AG08395 (cell line): Measurements from ENCODE around the gene CCDC182.

ENCODE experiments used
- DNase-seq: peaks from one replicate; pipeline ENCODE4 v3.0.0; 2012; ENCODE audit warnings: mixed read lengths, low spot score

The CCDC182 gene

GRCh38 chr17:57757735-57758134, 12.6 kb upstream of the CCDC182 start:
- no peak for DNase-seq

DNA sequence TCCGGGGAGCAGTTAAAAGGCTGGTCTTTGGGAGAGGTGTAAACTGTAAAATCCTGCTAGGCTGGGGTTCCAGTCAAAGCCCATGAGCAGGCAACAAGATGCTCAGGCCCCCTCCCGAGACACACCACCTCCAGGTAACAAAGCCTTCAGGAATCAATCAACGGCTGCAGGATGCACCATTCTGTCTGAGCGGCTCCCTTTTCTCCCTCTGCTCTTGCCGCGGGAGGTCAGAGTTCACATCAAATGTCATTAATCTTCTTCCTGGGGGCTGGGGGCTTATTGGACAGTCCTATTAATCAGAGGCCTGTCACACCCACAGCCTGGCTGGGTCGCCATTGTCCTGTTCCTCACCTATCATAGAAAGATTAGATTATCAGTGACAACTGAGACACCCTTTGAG, 11.9 kb upstream of the CCDC182 start:
- DNase-seq, result no peak

DNA sequence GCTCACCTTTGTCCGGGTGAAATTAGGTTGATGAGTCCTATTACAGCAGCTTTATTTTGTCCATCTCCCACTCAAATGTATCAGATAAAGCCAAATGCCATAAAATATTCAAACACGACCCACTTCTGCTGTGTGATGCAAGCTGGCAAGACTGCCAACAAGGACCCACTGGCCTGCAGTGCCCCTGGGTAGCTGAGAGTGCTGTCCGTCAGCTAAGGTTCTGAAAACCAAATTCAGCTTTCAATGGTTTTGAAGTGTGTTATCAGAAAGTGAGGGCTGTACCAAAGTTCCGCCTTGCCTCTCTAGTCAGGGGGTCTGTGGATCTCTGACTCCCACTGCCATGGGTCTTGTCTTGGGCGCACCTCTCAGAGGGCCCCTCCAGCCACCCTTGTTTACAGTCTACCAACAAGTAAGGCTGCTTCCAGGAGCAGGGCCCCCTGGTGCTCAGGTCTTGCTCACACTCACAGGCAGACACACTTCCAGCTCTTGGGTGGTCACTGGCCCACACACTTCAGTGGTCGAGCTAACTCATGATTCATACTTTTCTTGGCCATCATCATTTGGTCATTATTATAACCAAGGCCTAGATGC, 10.5 kb upstream of the CCDC182 start:
- no peak for DNase-seq

DNA sequence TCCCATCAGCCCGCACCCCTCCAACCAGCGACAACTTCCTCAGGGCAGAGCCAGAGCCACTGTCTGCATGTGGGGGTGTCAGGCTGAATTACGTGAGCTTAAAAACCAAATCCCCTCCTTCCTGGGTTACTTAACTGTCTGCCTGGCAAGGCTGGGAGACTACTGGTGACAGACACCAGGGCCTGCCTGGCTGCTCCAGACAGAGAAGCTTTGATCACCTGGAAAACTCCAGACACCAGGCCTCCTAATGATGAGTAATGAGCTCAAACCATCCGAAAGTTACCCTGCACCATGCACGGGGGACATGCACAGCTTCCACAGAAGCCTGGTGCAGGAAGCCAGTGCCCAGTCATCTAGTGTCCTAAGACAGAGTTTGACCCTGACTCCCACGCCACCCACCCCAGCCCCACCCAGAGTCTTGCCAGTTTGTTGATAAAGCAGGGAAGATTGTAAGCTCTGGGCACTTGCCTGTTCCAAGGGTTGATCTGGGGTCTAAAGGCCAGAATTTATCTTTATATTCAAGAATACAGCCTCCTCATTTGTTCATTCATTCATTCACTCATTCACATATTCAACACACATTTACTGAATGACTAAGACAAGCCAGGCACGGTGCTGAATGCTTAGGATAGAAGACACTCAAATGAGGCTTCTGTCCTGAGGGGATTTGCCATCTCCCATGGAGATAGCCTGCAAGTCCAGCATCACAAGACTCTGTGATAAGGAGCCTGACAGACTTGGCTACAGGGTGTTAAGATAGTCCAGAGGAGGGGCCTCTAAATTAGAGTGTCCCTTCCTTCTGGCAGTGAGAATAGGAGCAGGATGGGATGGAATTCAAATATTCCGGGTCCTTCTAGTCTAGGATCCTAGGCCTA, 7.2 kb upstream of the CCDC182 start:
- DNase-seq, result no peak

DNA sequence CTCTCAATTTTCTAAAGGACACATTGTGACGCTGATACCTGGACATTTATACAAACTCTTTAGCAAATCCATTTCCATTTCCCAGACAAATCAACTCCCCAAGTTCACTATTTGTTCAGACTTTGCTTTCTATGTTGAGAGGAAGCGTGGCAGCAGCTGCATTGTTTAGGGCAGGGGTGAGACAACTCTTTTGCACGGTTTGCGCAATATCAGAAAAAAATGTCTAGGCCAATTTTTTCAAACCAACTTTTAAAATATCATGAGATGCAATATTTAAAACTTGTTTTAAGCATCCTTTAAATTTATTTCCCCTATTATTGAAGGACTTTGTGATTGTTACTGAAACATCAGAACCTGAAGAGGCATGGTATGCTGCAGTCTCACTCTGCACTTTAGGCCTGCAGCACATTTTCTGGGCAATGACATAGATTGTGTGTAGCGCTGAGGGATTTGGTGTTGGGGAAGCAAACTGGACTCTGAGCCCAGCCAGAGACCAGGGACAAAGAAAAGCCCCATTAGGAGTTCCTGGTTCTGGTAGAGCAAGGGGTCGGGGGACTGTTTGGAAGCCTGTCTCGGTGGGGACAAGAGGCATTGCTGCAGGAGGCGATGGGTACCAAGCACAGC, 6.4 kb upstream of the CCDC182 start:
- no peak for DNase-seq

- DNase-seq, result no peak
Observed at GRCh38 chr17:57750895-57751294, 5.8 kb upstream of the CCDC182 start.

DNA sequence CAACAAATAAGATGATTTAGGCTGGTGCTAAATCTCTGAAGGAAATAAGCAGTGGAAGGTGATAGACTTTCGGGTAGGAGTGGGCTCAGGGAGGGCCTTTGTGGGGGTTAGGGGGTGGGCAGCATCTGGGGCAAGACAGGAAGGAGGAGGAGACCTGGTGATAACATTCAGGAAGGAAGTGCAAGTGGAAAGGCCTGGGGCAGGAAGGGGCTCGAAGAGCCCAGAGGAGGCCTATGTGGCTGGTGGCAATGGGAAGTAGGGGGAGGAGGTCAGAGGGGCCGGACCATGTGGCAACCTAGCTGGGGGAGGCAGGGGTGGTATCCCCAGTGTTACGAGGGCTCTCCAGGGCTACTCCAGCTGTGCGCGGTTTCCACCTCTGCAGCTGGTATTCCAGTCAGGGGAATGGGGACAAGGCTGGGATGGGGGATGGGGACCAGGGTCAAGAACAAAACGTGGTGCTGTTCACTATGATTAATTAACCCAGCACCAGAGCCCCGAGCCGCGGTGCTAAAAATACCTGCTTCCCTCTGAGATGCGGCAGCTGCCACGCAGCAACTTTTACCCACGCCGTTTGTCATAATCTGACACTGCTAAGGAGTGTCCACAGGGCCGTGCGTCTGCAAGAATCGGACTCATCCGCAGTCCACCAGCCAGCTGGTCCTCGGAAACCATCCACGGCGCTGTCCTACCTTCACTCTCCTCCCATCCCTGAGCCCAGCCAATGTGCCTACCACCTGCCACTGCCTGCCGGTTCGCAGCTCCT, 5.2 kb upstream of the CCDC182 start:
- no peak for DNase-seq

DNA sequence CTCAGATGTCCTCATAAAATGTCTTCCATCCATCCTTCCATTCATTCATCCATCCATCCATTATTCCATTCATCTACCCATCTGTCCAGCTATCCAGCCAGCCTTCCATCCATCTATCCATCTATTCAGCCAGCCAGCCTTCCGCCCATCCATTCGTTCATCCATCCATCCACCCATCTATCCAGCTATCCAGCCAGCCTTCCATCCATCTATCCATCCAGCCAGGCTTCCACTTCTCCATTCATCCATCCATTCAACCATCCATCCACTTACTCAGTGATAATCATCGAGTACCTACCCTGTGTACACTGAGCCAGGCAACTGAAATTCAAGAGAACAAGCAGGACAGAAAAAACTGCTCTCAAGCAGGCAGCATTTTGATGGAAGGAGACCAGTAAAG, 4.6 kb upstream of the CCDC182 start:
- no peak for DNase-seq

- DNase-seq, result peak; percentile 72
Observed at GRCh38 chr17:57747221-57748017, 2.3 kb upstream of the CCDC182 start.

GRCh38 chr17:57746221-57746620, 1.1 kb upstream of the CCDC182 start:
- no peak for DNase-seq

GRCh38 chr17:57744195-57745170, 616 bp downstream of the CCDC182 start:
- DNase-seq, result no peak

DNA sequence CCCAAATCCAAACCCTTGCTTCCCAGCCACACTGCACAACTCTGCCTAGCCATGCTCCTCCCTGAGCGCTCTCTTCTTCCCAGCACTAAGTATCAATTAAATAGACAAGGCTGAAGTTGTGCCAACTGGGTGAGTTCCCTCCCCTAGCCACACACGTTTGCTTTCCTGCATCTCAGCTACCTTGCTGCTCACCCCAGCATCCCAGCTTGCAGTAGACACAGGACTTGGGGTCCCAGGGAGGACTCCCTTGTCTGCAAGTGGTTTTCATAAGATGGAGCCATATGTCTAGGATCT, 4.9 kb downstream of the CCDC182 start:
- DNase-seq, result no peak

- DNase-seq, result no peak
Observed at GRCh38 chr17:57739402-57740234, 5.5 kb downstream of the CCDC182 start.

DNA sequence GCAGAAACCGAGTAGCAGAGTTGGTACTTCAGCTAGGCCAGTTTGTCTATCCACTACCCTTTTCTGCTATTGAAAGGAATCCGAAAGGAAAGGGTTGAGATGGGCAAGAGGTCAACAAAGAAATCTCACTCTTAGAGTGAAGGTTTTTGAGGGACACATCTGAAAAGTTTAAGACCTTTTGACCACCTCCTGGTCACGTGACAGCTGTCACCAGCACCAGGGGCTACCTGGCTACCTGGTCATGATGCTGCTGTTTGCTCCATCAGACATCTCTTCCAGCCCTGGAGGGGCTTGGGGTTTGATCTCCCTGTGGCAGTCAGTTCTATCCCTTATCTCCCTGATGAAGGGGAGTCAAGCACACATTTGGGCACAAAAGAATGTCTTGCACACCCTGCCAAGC, 7.6 kb downstream of the CCDC182 start:
- DNase-seq, result no peak

DNA sequence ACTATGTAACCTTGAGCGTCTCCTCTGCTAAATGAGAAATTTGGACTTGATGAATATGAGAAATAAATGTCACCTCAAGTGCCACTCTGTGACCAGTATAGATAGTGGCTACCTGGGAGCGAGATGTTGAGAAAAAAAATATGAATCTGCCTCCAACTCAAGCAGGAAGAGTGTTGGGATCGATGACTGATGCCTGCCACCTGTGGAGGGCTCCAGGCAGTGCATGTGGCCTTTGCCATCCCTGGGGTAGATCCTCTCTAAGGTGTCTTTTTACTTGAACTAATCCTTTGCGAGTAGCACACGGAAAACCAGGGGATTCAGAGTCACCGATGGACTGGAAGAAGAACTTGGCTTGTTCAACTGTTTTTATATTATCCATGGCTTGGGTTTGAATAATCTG, 9.4 kb downstream of the CCDC182 start:
- DNase-seq, result no peak

DNA sequence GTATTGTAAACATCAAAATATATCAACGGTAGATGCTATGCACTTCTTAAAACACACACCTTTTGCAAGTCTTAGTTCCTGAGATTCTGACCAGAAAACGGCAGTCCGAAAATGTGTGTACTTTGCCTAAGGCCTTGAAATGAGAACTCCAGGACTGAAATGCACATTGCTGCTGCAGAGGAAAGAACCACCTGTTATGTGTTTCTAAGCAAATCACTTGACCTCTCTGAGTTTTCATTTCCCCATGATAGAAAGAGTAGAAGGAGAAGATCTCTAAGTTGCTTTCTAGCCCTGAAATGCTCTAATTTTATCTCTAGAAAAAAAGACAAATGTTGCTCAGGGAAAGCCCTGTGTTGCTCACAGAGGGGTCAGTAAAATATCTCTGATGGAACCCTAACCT, 9.9 kb downstream of the CCDC182 start:
- DNase-seq, result no peak

GRCh38 chr17:57733085-57733484, 12.0 kb downstream of the CCDC182 start:
- no peak for DNase-seq

GRCh38 chr17:57732062-57732461, 13.0 kb downstream of the CCDC182 start:
- no peak for DNase-seq

DNA sequence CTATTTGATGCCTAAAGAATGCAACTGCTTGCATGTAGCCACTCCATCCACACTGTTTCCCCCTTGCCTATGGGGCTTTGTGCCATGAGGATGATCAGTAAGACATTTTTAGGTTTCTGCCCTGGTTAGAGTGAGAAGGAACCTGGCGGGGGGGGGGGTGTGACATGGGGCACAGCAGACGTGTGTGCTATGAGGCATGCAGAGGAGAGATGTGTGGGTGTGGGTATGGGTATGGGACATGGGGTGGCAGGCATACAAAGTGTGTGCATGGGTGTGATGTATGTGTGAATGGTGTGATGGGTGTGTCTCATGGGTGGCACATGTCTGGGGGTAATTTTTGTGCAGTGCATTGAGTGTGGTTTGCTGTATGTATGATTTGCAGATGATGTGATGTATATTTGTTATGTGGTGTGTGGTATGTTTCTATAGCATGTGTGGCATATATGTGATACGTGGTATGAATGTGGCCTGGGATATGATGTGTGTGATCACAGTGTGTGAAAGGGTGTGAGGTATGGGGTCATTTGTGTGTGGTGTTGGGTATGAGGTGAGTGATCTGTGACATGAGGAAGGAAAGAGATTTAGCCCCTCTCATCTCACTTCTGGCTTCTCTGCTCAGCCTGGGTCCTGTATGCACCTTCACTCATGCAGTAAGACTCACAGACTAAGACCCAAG, 14.9 kb downstream of the CCDC182 start:
- no peak for DNase-seq
